GM19099 (cell line): ENCODE data around the gene PTPN9.

ENCODE experiments used
- POLR2A ChIP-seq: IDR thresholded peaks from 3 replicates; pipeline ENCODE4 v1.6.1; 2011; ENCODE audit warnings: low read depth; ENCODE audit not compliant: insufficient read length; ENCODE audit errors: extremely low read depth

The PTPN9 gene

DNA sequence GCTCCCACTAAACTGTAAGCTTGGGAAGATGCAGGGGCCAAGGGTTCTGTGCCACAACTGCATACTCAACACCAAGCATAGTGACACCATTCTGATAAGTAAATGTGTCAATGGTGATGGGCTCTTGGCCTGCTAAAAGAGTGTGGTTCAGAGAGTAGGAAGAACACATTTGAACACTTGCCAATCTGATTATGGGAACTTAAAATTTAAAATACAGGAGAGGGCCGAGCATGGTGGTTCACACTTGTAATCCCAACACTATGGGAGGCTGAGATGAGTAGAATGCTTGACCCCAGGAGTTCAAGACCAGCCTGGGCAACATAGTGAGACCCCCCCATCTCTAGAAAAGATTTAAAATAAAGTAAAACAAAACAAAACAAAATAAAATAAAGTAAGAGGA lies 34.1 kb downstream of the PTPN9 start:
- TF ChIP-seq POLR2A = no peak

DNA sequence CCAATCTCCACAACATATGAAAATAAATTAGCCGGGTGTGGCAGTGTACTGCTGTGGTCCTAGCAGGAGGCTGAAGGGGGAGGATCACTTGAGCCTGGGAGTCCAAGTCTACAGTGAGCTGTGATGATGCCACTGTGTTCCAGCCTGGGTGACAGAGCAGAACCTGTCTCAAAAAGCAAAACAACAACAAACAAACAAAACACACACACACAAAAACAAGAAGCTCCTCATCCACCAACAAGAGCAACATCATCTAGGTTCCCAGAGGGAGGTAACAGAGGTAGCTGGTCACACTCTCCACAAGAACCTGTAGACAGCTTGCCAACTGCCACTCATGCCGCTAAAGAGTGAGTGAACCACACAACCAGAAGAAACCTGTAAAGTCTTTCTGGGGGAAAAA lies 34.8 kb downstream of the PTPN9 start:
- no peak for TF ChIP-seq POLR2A

DNA sequence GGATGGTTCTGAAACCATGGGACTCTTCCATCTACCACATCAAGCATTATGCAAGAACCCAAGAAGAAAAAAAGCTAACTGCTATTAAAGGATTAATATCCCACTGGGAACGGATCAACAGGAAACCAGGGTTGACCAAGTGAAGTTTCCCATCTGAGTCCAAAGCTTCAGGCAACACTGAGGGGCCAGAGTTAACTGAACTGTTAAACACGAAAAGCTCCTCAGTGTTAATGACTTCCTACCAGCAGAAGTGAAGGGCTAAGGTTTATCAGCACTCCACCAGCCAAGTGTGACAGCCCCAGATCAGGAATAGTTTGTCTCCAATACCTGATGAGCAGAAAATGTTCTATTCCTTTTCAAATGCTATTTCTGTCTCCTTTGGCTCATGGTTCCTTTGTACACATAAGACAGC lies 36.7 kb downstream of the PTPN9 start:
- TF ChIP-seq POLR2A = no peak

DNA sequence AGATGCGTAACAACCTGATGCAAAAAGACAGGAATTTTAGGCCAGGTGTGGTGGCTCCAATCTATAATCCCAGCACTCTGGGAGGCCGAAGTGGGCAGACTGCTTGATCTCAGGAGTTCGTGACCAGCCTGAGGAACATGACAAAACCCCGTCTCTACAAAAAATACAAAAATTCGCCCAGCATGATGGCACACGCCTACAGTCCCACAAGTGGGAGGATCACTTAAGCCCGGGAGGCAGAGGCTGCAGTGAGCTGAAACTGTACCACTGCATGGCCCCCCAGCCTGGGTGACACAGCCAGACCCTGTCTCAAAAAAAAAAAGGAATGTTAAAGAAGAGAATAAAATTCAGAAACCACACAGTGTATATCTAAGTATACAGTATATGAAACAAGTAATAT lies 40.7 kb downstream of the PTPN9 start:
- TF ChIP-seq POLR2A = no peak

DNA sequence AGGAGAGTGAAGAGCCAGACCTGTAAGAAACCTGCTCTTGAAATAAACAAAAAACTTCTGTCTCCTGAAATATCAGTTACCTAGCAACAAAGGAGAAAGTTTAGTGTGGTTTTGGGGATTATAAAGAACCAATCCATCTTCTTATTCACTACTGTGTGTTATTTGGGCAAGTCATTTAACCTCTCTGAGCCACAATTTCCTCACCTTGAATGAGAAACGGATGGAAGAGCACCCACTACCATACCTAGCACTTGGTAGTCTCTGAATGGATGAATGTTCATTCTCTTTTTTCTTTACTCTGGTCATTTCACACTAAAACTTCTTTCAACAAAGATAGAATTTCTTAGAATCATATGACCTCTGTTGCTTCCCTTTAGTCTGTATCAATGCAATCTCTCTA lies 45.2 kb downstream of the PTPN9 start:
- TF ChIP-seq POLR2A = no peak

DNA sequence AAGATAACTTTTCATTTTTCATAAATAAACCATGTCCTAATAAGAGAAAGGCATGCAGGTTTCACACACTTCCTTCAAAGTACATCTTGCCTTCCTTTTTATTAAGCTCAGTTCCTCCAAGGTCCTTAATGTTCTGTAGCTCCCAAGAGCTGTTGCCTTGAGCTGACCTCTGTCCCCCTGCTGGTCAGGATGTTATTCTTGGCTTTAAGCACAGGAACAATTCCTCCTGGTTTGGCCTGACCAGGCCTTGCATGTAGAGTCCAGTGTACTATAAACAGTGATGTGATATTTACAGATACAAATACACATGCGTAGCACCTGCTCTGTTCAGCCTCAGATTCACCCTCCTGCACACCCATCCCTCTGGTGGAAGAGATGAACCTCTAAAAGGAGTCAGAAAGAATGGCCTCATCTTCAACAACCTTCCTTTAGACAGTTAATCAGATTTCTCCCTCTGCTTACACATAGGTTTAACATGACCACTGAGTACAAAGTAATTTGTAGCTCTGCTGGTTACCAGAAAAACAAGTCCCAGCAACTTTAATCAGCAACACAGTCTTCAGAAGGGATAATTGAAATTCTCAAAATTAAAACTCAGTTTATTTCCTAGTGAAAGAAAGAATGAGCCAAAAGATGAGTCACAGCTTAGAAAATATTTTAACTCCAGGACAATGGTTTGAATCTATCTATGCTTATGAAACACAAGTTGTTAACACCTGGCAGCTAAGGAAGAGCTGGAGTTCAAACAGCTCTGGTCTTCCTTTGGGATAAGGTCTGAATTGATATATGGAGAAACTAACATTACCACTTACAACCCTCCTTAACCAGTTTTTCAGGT lies 46.5 kb downstream of the PTPN9 start:
- no peak for TF ChIP-seq POLR2A

DNA sequence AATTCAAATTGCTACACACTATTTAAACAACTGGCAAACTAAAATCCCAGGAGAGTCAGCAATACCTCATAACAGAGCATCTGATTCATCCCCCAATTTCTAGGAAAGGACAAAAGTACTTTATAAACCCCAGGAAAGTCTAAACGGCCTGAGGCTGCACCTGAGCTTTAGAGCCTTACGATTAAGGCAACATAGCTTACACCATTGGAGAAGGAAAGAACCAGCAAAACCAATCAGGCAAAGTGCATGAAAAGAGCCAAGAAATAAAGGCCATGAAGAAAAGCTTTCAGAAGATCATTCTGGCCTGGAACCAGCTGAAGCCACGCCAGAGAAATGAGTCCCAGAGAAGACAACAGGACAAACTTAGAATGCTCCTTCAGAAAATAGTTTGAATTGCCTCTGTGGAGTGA lies 48.1 kb downstream of the PTPN9 start:
- no peak for TF ChIP-seq POLR2A

DNA sequence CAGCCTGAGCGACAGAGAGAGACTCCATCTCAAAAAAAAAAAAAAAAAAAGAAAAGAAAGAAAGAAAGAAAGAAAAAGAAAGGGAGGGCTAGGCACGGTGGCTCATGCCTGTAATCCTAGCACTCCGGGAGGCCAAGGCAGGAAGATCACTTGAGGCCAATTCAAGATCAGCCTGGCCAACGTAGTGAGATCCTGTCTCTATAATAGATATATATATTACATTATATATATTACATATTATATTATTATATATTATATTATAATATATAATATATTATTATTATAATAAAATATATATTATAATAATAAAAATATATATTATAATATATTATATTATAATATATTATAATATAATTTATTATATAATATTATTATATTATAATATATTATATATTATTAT lies 48.9 kb downstream of the PTPN9 start:
- no peak for TF ChIP-seq POLR2A

DNA sequence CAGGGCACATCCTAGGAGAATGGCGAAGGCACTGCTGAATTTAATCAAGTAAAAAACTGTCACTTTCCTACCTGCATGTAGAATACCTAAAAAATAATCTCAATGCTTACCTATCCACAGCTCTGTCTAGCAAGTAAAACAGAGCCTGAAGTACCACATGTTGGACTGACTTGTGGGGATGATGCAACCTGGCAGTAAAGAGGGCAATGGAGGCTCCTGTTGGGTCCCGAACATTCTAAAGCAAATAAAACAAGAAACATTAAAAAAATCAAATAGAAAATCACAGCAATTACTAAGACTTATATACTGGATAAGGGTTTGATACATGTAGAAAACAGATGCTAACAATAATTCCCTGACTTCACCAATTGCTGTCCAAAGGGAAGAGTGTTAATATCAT lies 56.1 kb downstream of the PTPN9 start:
- no peak for TF ChIP-seq POLR2A

DNA sequence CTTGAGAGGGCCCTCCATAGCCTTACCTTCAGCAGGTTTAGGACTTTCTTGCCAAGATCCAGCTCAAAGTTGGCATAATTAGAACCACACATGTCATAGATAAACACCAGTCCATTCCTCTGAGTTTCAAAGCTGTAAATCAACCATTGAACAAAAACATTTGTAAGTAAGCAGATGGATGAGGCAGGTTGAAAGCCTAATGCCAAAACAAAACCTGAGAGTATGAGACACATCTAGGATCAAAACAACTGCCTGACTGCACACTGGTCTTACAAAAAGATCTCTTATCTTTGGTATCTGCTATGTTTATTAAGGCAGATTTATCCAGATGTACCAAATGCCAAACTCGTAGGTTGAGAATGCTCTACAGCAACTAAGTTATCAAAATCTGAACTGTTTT lies 61.9 kb downstream of the PTPN9 start:
- TF ChIP-seq POLR2A = no peak

DNA sequence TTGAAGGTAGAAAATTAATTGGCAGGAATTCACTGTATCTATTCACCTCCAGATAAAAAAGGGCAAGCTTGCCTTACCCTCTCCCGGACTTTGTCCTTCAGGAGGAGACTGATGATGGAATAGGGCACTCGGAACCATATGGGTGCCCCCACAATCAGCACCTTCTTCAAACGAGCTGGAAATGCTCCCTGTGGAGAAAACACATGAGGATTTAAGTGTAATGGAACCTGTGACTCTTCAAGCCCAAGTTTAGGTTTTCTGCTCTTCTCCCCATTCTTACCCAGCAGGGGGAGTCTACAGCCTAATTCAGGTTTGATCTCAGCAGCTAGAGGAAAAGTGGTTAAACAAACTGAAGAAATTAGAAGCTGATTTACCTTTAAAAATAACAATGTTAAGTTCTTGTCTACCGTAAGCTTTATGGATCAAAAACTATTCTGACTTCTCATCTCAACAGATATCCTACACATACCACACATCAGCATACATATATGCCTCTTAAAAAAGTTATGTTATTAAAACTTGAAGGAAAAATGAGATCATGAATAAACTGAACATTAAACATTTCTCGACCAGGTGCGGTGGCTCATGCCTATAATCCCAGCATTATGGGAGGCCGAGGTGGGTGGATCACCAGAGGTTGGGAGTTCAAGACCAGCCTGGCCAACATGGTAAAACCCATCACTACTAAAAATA lies 70.1 kb downstream of the PTPN9 start:
- no peak for TF ChIP-seq POLR2A

DNA sequence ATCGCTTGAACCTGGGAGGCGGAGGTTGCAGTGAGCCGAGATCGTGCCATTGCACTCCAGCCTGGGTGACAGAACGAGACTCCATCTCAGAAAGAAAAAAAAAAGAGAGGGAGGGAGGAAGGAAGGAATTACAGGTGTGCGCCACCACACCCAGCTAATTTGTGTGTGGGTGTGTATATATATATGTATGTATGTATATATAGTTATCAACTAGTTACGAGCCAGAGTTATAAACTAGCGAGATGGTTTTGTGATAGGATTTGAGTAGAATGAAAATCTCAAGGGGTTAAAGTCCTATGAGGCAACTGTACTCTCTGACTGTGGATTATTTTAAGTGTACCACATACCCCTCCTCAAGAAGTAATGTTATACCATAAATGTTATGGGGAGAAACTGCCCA lies 76.8 kb downstream of the PTPN9 start:
- no peak for TF ChIP-seq POLR2A

DNA sequence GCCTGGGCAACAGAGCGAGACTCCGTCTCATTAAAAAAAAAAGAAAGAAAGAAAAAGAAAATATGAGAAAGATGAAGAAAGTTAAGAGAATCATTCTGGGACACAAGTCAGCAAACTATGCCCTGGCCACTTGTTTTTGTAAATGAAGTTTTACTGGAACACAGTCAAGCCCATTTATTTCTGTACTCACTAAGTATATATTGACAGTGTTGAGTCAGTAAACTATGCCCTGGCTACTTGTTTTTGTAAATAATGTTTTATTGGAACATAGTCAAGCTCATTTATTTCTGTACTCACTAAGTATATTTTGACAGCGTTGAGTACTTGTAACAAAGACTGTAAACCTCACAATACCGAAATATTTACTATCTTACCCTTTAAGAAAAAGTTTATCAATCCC lies 85.4 kb downstream of the PTPN9 start:
- no peak for TF ChIP-seq POLR2A

DNA sequence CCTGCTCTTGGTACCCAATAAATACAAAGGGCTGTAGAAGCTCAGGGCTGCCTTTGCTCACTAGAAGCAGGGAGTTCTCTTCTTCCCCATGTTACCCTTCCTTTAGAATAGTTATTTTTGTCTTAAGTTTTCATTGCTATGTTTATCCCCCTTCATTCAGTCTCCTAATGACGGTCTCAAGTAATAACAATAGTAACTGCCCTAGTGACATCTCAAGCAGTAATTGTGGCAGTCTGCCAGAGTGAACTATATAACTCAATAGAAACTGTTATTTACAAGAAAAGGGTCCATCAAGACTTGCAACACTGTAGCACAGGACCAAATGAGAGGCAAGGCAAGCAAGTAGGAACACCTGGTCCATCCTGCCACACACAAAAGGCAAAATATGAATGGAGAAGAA lies 95.2 kb downstream of the PTPN9 start:
- no peak for TF ChIP-seq POLR2A

DNA sequence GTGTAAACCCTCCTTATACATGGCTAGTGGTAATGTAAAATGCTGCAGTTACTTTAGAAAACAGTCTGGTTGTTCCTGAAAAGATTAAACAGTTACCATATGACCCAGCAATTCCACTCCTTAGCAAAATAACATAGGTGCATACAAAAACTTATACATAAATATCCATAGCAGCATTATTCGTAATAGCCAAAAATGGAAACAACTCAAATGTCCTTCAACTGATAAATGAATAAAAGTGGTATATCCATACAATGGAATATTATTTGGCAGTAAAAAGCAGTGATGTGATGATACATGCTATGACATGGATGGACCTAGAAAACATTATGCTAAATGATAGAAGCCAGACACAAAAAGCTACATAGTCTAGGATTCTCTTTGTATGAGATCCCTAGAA lies 96.0 kb downstream of the PTPN9 start:
- TF ChIP-seq POLR2A = no peak

DNA sequence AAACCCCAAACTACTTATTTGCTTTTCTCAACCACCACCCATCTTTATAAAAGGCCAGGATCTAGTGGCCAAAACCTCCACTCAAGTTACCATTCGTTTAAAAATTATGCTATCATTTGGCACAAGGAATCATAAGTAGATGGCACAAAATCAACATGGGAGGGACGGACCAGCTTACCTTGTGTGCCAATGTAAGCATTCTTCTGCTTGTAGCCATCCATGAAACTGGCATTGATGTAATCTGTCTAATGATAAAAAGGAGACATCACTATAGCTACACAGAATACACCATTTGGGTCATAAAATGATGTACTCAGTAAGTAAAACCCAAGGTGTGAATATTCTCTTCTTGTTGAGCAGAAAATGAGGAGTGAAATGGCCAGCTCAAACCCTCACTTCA lies 99.4 kb downstream of the PTPN9 start:
- TF ChIP-seq POLR2A = no peak
